ENCODE measurements around the gene TBP. TPM values are rescaled to one million over a fixed set of nuclear protein-coding genes. Genes with fewer than 3 reads are reported as not detected.
"Not testable (repeated sequence)": the region's sequence is repeated elsewhere in the genome, so short reads cannot be mapped to it uniquely, and the experiment has no call there.

The TBP gene
- total RNA-seq, 4 donors from 2014 or later, result 13.3 to 33.7 (median 20.5) TPM

- H3K4me3 ChIP-seq, result no peak overlapping the region
- TF ChIP-seq CTCF (IDR thresholded peaks at IDR 0.05) (no peak), EP300 (IDR thresholded peaks at IDR 0.05) (no peak), POLR2A (IDR thresholded peaks at IDR 0.05) (no peak), POLR2AphosphoS5 (IDR thresholded peaks at IDR 0.05) (no peak)
- peaks cover 3% of the 10 kb centered on the region for H3K27me3 ChIP-seq
- peaks cover 2% of the 10 kb centered on the region for H3K4me1 ChIP-seq
- H3K36me3 ChIP-seq, result no peaks in the 10 kb centered on the region
- DNase-seq (ENCODE audit: low spot score in 2 of 2), result no peak
- H3K27ac ChIP-seq, result no peak overlapping the region
- peaks cover 4% of the 10 kb centered on the region for H3K9me3 ChIP-seq
- 88% methylated on average over 1 of the region's 1 CpG for WGBS
These were observed 36.6 kb downstream of the TBP start for GRCh38 chr6:170590725-170591124.

GRCh38 chr6:170596426-170596825, 42.3 kb downstream of the TBP start:
- peaks cover 3% of the 10 kb centered on the region for H3K27me3 ChIP-seq
- no peak for DNase-seq (ENCODE audit: low spot score in 2 of 2)
- no peak overlapping the region for H3K4me3 ChIP-seq
- no peaks in the 10 kb centered on the region for H3K4me1 ChIP-seq
- H3K36me3 ChIP-seq, result no peaks in the 10 kb centered on the region
- H3K9me3 ChIP-seq, result no peaks in the 10 kb centered on the region
- H3K27ac ChIP-seq, result no peak overlapping the region
- TF ChIP-seq EP300 (IDR thresholded peaks at IDR 0.05) (no peak), CTCF (IDR thresholded peaks at IDR 0.05) (no peak), POLR2AphosphoS5 (IDR thresholded peaks at IDR 0.05) (no peak), POLR2A (IDR thresholded peaks at IDR 0.05) (no peak)

GRCh38 chr6:170597278-170597677, 43.1 kb downstream of the TBP start:
- no peak overlapping the region for H3K4me3 ChIP-seq
- H3K9me3 ChIP-seq, result no peaks in the 10 kb centered on the region
- peaks cover 3% of the 10 kb centered on the region for H3K27me3 ChIP-seq
- TF ChIP-seq CTCF (IDR thresholded peaks at IDR 0.05) (no peak), POLR2A (IDR thresholded peaks at IDR 0.05) (no peak), POLR2AphosphoS5 (IDR thresholded peaks at IDR 0.05) (no peak), EP300 (IDR thresholded peaks at IDR 0.05) (no peak)
- H3K36me3 ChIP-seq, result no peaks in the 10 kb centered on the region
- H3K4me1 ChIP-seq, result no peaks in the 10 kb centered on the region
- DNase-seq (ENCODE audit: low spot score in 2 of 2), result no peak
- no peak overlapping the region for H3K27ac ChIP-seq

GRCh38 chr6:170605574-170606259, 51.5 kb downstream of the TBP start:
- Histone ChIP-seq H3K9me3 (no peaks in the 10 kb centered on the region), H3K36me3 (no peaks in the 10 kb centered on the region), H3K27ac (no peak overlapping the region), H3K27me3 (peaks cover 52% of the 10 kb centered on the region), H3K4me3 (no peak overlapping the region), H3K4me1 (no peaks in the 10 kb centered on the region)
- no peak for DNase-seq (ENCODE audit: low spot score in 2 of 2)
- TF ChIP-seq CTCF (IDR thresholded peaks at IDR 0.05) (no peak), POLR2A (IDR thresholded peaks at IDR 0.05) (no peak), EP300 (IDR thresholded peaks at IDR 0.05) (no peak), POLR2AphosphoS5 (IDR thresholded peaks at IDR 0.05) (no peak)
- 59% methylated on average over 6 of the region's 6 CpGs for WGBS

- peaks cover 52% of the 10 kb centered on the region for H3K27me3 ChIP-seq
- 81% methylated on average over 8 of the region's 8 CpGs for WGBS
These were observed 55.1 kb downstream of the TBP start for GRCh38 chr6:170609225-170609624.

GRCh38 chr6:170612256-170612804, 58.2 kb downstream of the TBP start:
- not testable (repeated sequence) for H3K36me3 ChIP-seq; H3K27ac ChIP-seq; H3K4me1 ChIP-seq; DNase-seq (ENCODE audit: low spot score in 2 of 2); H3K4me3 ChIP-seq; H3K9me3 ChIP-seq
- WGBS, result 5% methylated on average over 10 of the region's 55 CpGs
- H3K27me3 ChIP-seq, result peaks cover 33% of the 10 kb centered on the region

More at GRCh38 chr6:170609225-170609624, 55.1 kb downstream of the TBP start:
- H3K4me1 ChIP-seq; DNase-seq (ENCODE audit: low spot score in 2 of 2); H3K27ac ChIP-seq; H3K9me3 ChIP-seq; H3K4me3 ChIP-seq; H3K36me3 ChIP-seq: not testable (repeated sequence)

- H3K36me3 ChIP-seq; H3K9me3 ChIP-seq; H3K4me3 ChIP-seq; DNase-seq (ENCODE audit: low spot score in 2 of 2); H3K27ac ChIP-seq; H3K4me1 ChIP-seq; H3K27me3 ChIP-seq: not testable (repeated sequence)
- WGBS, result no CpG with 5 or more reads among the region's 1 CpG
These were observed 61.9 kb downstream of the TBP start for GRCh38 chr6:170616020-170616554.
